WTC11 (cell line): Measurements from ENCODE around the gene GADL1. TPM values are rescaled to one million over a fixed set of nuclear protein-coding genes. Genes with fewer than 3 reads are reported as not detected.

ENCODE experiments used
- ATAC-seq: fragments of 200-7000 bp; cut with Tn5 transposase; 2 replicates; pipeline ENCODE4 v1.10.0; 2021; ENCODE audit warnings: mild to moderate bottlenecking, moderate library complexity
- CTCF ChIA-PET: fragments of 300-600 bp; sonication (Branson Sonifier 250); formaldehyde crosslinking; loops from one replicate; lab custom pipeline; 2021; ENCODE audit warnings: antibody characterized with exemption; lab: Charles Lee
- POLR2A ChIA-PET: fragments of 350-600 bp; sonication (Branson Sonifier 250); formaldehyde crosslinking; loops from one replicate; lab custom pipeline; 2021; ENCODE audit warnings: antibody characterized with exemption; lab: Charles Lee
- DNase-seq: peaks from one replicate; pipeline ENCODE4 v3.0.0; 2021; ENCODE audit warnings: low spot score
- H3K27ac Mint-ChIP-seq: 2 replicates; pipeline ENCODE4 v1.8.0; 2021; ENCODE audit warnings: mixed read lengths
- H3K27me3 Mint-ChIP-seq: 2 replicates; pipeline ENCODE4 v1.8.0; 2021; ENCODE audit warnings: low read depth, mild to moderate bottlenecking, moderate library complexity, mixed read lengths
- H3K36me3 Mint-ChIP-seq: 2 replicates; pipeline ENCODE4 v1.8.0; 2021; ENCODE audit warnings: mixed read lengths
- H3K4me1 Mint-ChIP-seq: 2 replicates; pipeline ENCODE4 v1.8.0; 2022; ENCODE audit warnings: mixed read lengths
- H3K4me3 Mint-ChIP-seq: 2 replicates; pipeline ENCODE4 v1.8.0; 2021; ENCODE audit warnings: mild to moderate bottlenecking, moderate library complexity, mixed read lengths
- H3K9me3 Mint-ChIP-seq: 2 replicates; pipeline ENCODE4 v1.8.0; 2021; ENCODE audit warnings: mixed read lengths
- CBFB ChIP-seq: sonication (generic); formaldehyde crosslinking; IDR thresholded peaks from 2 replicates; pipeline ENCODE4 v1.8.1; 2022; ENCODE audit warnings: mild to moderate bottlenecking, low read depth, missing genetic modification reagents
- ESRRA ChIP-seq: sonication (generic); formaldehyde crosslinking; IDR thresholded peaks from 2 replicates; pipeline ENCODE4 v1.8.1; 2022; ENCODE audit warnings: mild to moderate bottlenecking, missing genetic modification reagents, borderline replicate concordance
- GABPB1 ChIP-seq: sonication (generic); formaldehyde crosslinking; IDR thresholded peaks from 2 replicates; pipeline ENCODE4 v1.8.1; 2023; ENCODE audit warnings: mild to moderate bottlenecking, missing genetic modification reagents
- GTF2I ChIP-seq: fragments of 250-450 bp; sonication (Bioruptor Pico); conservative IDR thresholded peaks from 2 replicates; pipeline ENCODE4 v1.4.0; 2021; ENCODE audit warnings: mild to moderate bottlenecking
- MYBL2 ChIP-seq: sonication (generic); formaldehyde crosslinking; IDR thresholded peaks from 2 replicates; pipeline ENCODE4 v1.8.1; 2023; ENCODE audit warnings: mild to moderate bottlenecking, moderate library complexity, missing genetic modification reagents
- NR3C1 ChIP-seq: sonication (generic); formaldehyde crosslinking; conservative IDR thresholded peaks from 2 replicates; pipeline ENCODE4 v1.8.1; 2023; ENCODE audit warnings: low read depth, mild to moderate bottlenecking, missing genetic modification reagents
- PRDM15 ChIP-seq: sonication (generic); formaldehyde crosslinking; IDR thresholded peaks from 2 replicates; pipeline ENCODE4 v1.8.0; 2022; ENCODE audit warnings: missing genetic modification reagents
- PREB ChIP-seq: sonication (generic); formaldehyde crosslinking; IDR thresholded peaks from 2 replicates; pipeline ENCODE4 v1.8.1; 2022; ENCODE audit warnings: mild to moderate bottlenecking, missing genetic modification reagents, moderate library complexity, borderline replicate concordance
- RELA ChIP-seq: sonication (generic); formaldehyde crosslinking; IDR thresholded peaks from 2 replicates; pipeline ENCODE4 v1.8.1; 2022; ENCODE audit warnings: missing genetic modification reagents, mild to moderate bottlenecking, borderline replicate concordance
- SMAD4 ChIP-seq: sonication (generic); formaldehyde crosslinking; IDR thresholded peaks from 2 replicates; pipeline ENCODE4 v1.8.0; 2022; ENCODE audit warnings: mild to moderate bottlenecking, missing genetic modification reagents
- TEAD4 ChIP-seq: sonication (generic); formaldehyde crosslinking; IDR thresholded peaks from 2 replicates; pipeline ENCODE4 v1.8.0; 2022; ENCODE audit warnings: mild to moderate bottlenecking, missing genetic modification reagents
- TP53 ChIP-seq: sonication (generic); formaldehyde crosslinking; IDR thresholded peaks from 2 replicates; pipeline ENCODE4 v1.8.1; 2023; ENCODE audit warnings: mild to moderate bottlenecking, missing genetic modification reagents
- ZNF281 ChIP-seq: sonication (generic); formaldehyde crosslinking; IDR thresholded peaks from 2 replicates; pipeline ENCODE4 v1.8.0; 2023; ENCODE audit warnings: mild to moderate bottlenecking, missing genetic modification reagents
- total RNA-seq: library from RNA; stranded (reverse); gene quantifications from 3 replicates; pipeline ENCODE4 v1.2.3, GENCODE V29; 2021
- TF ChIP-seq, protein P1 (sequence below): sonication (generic); formaldehyde crosslinking; IDR thresholded peaks from 2 replicates; pipeline ENCODE4 v1.8.1; 2023; ENCODE audit warnings: mild to moderate bottlenecking, moderate library complexity, missing genetic modification reagents
- TF ChIP-seq, protein P2 (sequence below): sonication (generic); formaldehyde crosslinking; IDR thresholded peaks from 2 replicates; pipeline ENCODE4 v1.8.0; 2022; ENCODE audit warnings: mild to moderate bottlenecking, missing genetic modification reagents
- TF ChIP-seq, protein P3 (sequence below): sonication (generic); formaldehyde crosslinking; IDR thresholded peaks from 2 replicates; pipeline ENCODE4 v1.8.1; 2023; ENCODE audit warnings: mild to moderate bottlenecking, missing genetic modification reagents
- TF ChIP-seq, protein P4 (sequence below): sonication (generic); formaldehyde crosslinking; IDR thresholded peaks from 2 replicates; pipeline ENCODE4 v1.8.1; 2023; ENCODE audit warnings: mild to moderate bottlenecking, missing genetic modification reagents
- TF ChIP-seq, protein P5 (sequence below): fragments of 250-450 bp; sonication (Bioruptor Pico); IDR thresholded peaks from 2 replicates; pipeline ENCODE4 v1.9.0; 2021; ENCODE audit warnings: moderate library complexity, mild to moderate bottlenecking, inconsistent platforms, borderline replicate concordance
- TF ChIP-seq, protein P6 (sequence below): sonication (generic); formaldehyde crosslinking; IDR thresholded peaks from 2 replicates; pipeline ENCODE4 v1.8.0; 2023; ENCODE audit warnings: missing genetic modification reagents, mild to moderate bottlenecking, borderline replicate concordance

GADL1 gene
- total RNA-seq, 1 experiment from 2014 or later: 0.15 TPM

- CTCF ChIA-PET: no interaction called here
- H3K36me3 Mint-ChIP-seq: peaks cover 49% of the 10 kb centered on the region
- peaks cover 51% of the 10 kb centered on the region for H3K4me1 Mint-ChIP-seq
- no peak for DNase-seq
- no peak for ATAC-seq
- POLR2A ChIA-PET: no interaction called here
- no peak overlapping the region for H3K27ac Mint-ChIP-seq
- TF ChIP-seq ZNF281 (CRISPR knock-in tag) (no peak), NR3C1 (no peak), TP53 (no peak), ESRRA (CRISPR knock-in tag) (no peak), MYBL2 (CRISPR knock-in tag) (no peak), CBFB (CRISPR knock-in tag) (no peak), RELA (CRISPR knock-in tag) (no peak), GTF2I (CRISPR knock-in tag) (no peak), PRDM15 (no peak), GABPB1 (no peak), SMAD4 (CRISPR knock-in tag) (no peak), PREB (CRISPR knock-in tag) (no peak), TEAD4 (CRISPR knock-in tag) (no peak)
- TF ChIP-seq, protein P1, sequence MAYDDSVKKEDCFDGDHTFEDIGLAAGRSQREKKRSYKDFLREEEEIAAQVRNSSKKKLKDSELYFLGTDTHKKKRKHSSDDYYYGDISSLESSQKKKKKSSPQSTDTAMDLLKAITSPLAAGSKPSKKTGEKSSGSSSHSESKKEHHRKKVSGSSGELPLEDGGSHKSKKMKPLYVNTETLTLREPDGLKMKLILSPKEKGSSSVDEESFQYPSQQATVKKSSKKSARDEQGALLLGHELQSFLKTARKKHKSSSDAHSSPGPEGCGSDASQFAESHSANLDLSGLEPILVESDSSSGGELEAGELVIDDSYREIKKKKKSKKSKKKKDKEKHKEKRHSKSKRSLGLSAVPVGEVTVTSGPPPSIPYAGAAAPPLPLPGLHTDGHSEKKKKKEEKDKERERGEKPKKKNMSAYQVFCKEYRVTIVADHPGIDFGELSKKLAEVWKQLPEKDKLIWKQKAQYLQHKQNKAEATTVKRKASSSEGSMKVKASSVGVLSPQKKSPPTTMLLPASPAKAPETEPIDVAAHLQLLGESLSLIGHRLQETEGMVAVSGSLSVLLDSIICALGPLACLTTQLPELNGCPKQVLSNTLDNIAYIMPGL (CRISPR knock-in tag): no peak
- TF ChIP-seq, protein P2, sequence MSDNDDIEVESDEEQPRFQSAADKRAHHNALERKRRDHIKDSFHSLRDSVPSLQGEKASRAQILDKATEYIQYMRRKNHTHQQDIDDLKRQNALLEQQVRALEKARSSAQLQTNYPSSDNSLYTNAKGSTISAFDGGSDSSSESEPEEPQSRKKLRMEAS (CRISPR knock-in tag): no peak
- TF ChIP-seq, protein P3, sequence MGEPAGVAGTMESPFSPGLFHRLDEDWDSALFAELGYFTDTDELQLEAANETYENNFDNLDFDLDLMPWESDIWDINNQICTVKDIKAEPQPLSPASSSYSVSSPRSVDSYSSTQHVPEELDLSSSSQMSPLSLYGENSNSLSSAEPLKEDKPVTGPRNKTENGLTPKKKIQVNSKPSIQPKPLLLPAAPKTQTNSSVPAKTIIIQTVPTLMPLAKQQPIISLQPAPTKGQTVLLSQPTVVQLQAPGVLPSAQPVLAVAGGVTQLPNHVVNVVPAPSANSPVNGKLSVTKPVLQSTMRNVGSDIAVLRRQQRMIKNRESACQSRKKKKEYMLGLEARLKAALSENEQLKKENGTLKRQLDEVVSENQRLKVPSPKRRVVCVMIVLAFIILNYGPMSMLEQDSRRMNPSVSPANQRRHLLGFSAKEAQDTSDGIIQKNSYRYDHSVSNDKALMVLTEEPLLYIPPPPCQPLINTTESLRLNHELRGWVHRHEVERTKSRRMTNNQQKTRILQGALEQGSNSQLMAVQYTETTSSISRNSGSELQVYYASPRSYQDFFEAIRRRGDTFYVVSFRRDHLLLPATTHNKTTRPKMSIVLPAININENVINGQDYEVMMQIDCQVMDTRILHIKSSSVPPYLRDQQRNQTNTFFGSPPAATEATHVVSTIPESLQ: no peak
- TF ChIP-seq, protein P4, sequence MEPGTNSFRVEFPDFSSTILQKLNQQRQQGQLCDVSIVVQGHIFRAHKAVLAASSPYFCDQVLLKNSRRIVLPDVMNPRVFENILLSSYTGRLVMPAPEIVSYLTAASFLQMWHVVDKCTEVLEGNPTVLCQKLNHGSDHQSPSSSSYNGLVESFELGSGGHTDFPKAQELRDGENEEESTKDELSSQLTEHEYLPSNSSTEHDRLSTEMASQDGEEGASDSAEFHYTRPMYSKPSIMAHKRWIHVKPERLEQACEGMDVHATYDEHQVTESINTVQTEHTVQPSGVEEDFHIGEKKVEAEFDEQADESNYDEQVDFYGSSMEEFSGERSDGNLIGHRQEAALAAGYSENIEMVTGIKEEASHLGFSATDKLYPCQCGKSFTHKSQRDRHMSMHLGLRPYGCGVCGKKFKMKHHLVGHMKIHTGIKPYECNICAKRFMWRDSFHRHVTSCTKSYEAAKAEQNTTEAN (CRISPR knock-in tag): no peak
- TF ChIP-seq, protein P5, sequence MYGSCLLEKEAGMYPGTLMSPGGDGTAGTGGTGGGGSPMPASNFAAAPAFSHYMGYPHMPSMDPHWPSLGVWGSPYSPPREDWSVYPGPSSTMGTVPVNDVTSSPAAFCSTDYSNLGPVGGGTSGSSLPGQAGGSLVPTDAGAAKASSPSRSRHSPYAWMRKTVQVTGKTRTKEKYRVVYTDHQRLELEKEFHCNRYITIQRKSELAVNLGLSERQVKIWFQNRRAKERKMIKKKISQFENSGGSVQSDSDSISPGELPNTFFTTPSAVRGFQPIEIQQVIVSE (CRISPR knock-in tag): no peak
- TF ChIP-seq, protein P6, sequence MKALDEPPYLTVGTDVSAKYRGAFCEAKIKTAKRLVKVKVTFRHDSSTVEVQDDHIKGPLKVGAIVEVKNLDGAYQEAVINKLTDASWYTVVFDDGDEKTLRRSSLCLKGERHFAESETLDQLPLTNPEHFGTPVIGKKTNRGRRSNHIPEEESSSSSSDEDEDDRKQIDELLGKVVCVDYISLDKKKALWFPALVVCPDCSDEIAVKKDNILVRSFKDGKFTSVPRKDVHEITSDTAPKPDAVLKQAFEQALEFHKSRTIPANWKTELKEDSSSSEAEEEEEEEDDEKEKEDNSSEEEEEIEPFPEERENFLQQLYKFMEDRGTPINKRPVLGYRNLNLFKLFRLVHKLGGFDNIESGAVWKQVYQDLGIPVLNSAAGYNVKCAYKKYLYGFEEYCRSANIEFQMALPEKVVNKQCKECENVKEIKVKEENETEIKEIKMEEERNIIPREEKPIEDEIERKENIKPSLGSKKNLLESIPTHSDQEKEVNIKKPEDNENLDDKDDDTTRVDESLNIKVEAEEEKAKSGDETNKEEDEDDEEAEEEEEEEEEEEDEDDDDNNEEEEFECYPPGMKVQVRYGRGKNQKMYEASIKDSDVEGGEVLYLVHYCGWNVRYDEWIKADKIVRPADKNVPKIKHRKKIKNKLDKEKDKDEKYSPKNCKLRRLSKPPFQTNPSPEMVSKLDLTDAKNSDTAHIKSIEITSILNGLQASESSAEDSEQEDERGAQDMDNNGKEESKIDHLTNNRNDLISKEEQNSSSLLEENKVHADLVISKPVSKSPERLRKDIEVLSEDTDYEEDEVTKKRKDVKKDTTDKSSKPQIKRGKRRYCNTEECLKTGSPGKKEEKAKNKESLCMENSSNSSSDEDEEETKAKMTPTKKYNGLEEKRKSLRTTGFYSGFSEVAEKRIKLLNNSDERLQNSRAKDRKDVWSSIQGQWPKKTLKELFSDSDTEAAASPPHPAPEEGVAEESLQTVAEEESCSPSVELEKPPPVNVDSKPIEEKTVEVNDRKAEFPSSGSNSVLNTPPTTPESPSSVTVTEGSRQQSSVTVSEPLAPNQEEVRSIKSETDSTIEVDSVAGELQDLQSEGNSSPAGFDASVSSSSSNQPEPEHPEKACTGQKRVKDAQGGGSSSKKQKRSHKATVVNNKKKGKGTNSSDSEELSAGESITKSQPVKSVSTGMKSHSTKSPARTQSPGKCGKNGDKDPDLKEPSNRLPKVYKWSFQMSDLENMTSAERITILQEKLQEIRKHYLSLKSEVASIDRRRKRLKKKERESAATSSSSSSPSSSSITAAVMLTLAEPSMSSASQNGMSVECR (CRISPR knock-in tag): no peak
- H3K27me3 Mint-ChIP-seq: no peaks in the 10 kb centered on the region
- no peaks in the 10 kb centered on the region for H3K9me3 Mint-ChIP-seq
- no peak overlapping the region for H3K4me3 Mint-ChIP-seq
These were observed 204.3 kb downstream of the GADL1 start for GRCh38 chr3:30690199-30690598.
